GM19463 (cell line): ENCODE data around the gene BCL7C.
"Not testable (repeated sequence)": the region's sequence is repeated elsewhere in the genome, so short reads cannot be mapped to it uniquely, and the experiment has no call there.

Experiments used
- ATAC-seq: cut with Tn5 transposase; IDR thresholded peaks from one replicate; pipeline ENCODE4 v1.9.1; 2021; ENCODE audit warnings: mild to moderate bottlenecking, moderate library complexity; ENCODE audit not compliant: unreplicated experiment

The BCL7C gene

DNA sequence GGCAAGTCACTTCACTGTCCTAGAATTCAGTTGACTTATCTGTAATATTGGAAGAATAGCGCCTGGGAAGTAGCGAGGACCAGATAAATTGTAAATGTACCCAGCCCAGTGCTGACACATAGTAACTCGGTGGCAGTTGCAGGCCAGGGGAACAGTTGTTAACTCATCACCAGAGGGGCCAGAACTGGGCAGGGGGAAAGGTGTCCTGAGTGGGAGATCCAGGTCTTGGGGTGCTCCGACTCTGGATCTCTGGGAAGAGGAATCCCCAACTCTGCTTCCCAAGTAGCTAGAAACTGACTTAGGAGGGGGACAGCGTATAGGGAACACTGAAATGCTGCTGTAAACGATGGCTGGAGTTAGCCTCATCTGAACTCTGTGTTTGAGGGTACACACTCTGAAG is 23.0 kb downstream of the BCL7C start:
- ATAC-seq = no peak

DNA sequence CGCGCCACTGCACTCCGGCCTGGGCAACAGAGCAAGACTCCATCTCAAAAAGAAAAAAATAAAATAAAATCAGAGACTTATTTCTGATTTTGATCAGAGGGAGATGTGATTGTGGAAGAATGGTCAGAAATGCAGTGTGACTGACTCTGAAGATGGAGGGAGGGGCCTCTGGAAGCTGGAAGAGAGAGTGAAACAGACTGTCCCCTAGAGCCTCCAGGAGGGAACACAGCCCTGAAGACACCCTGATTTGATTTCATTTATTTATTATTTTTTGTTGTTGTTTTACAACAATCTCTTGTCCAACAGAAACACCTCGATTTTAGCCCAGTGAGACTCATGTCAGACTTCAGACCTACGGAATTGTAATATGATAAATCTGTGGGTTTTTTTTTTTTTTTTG is 26.1 kb downstream of the BCL7C start:
- ATAC-seq = no peak

DNA sequence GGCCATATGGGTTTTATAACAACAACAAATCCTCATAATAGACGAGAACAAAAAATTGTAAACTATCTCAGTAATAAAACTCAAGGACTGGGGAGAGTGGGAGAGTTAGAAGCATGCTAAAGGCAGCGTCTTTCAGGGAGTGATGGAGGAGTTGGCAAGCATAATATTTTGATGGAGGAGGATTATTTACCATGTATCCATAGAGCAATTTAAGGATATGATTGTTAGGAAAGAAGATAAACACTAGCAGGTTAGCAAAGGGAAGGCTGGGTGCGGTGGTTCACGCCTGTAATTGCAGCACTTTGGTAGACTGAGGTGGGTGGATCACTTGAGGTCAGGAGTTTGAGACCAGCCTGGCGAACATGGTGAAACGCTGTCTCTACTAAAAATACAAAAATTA is 27.8 kb downstream of the BCL7C start:
- no peak for ATAC-seq

DNA sequence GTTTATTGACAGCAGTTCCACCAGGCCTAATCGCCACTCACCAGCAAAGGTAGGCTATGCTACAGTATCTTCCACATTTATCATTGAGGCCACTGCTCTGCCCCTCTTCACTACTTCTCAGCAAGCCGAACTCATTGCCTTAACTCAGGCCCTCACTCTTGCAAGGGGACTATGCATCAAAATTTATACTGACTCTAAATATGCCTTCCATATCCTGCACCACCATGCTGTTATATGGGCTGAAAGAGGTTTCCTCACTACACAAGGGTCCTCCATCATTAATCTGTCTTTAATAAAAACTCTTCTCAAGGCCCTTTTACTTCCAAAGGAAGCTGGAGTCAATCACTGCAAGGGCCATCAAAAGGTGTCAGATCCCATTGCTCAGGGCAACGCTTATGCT is 30.7 kb downstream of the BCL7C start:
- ATAC-seq = not testable (repeated sequence)

DNA sequence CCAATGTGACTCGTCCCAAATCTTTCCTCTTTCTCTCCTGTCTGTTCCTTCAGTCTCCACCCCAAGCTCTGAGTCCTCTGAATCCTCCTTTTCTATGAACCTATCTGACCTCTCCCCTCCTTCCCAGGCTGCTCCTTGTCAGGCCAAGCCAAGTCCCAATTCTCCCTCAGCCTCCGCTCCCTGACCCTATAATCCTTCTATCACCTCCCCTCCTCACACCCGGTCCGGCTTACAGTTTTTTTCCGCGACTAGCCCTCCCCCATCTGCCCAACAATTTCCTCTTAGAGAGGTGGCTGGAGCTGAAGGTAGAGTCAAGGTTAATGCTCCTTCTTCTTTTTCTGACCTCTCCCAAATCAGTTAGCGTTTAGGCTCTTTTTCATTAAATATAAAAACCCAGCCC is 33.1 kb downstream of the BCL7C start:
- ATAC-seq = not testable (repeated sequence)

DNA sequence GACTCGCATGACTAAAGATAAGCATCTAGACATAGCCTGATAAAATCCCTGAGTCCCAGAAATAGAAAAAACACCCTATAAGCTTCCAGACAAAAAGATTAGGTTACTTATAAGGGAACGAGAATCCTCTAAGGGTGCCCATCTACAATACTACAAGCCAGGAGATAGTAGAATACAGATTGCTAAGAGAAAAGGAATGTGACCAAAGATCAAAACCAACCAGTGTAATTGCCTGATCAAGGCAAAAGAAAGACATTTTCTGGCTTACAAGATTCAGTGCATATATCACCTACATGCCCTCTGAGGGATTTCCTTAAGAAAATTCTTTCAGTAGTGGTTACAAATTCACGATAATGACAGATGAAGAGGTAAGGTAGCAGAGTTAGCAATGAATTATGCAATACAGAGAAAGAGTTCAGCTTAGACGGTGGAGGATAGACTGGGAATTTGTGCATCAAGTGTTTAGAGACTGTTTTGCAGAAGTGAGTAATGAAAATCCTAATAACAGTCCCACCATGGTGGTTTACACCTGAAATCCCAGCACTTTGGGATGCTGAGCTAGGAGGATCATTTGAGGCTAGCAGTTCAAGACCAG is 35.0 kb downstream of the BCL7C start:
- ATAC-seq = no peak

DNA sequence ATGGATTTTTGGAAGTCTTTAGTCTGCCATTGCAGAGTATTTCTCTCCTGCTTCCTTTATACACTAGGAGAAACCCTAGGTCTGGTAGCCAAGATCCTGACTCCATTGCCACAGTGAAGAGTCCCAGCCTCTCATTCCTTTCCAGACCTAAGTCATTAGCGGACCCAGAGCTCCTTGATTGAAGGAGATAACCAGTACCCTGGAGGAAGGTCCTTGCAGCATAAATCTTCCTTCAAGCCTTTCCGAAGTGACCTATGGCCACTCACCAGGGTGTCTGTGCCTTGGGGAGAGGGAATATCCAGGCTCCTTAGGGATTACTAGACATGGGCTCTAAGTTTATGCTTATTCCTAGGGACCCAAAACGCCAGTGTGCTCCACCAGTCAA is 35.8 kb downstream of the BCL7C start:
- no peak for ATAC-seq

DNA sequence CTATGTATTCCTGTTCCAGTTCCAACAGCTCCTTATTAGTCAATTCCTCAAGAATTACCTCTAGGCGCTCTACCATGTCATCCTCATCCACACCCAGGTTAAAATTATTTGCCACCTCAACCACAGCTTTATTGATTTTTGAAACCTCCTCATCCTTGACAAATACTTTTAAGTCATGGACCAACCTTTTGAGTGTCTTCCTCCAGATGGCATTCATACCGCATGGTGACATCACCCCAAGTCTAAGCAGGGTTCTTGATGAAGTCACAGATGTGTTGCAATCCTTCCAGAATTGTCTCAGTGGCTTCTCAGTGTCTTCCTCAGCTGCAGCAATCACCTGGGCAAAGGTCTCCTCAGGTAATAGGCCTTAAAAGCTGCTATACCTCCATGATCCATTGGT is 40.1 kb downstream of the BCL7C start:
- no peak for ATAC-seq

DNA sequence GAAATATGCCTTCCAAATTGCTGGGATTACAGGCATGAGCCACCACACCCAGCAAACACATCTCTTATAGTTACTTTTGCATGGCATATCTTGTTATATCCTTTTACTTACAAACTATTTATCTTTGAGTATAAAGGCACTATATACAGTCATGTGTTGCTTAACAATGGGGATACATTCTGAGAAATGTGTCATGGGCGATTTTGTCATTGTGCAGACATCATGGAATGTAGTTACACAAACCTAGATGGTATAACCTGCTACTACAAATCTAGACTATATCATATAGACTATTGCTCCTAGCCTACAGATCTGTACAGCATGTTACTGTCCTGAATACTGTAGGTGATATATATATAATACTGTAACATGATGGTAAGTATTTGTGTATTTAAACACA is 43.6 kb downstream of the BCL7C start:
- no peak for ATAC-seq

DNA sequence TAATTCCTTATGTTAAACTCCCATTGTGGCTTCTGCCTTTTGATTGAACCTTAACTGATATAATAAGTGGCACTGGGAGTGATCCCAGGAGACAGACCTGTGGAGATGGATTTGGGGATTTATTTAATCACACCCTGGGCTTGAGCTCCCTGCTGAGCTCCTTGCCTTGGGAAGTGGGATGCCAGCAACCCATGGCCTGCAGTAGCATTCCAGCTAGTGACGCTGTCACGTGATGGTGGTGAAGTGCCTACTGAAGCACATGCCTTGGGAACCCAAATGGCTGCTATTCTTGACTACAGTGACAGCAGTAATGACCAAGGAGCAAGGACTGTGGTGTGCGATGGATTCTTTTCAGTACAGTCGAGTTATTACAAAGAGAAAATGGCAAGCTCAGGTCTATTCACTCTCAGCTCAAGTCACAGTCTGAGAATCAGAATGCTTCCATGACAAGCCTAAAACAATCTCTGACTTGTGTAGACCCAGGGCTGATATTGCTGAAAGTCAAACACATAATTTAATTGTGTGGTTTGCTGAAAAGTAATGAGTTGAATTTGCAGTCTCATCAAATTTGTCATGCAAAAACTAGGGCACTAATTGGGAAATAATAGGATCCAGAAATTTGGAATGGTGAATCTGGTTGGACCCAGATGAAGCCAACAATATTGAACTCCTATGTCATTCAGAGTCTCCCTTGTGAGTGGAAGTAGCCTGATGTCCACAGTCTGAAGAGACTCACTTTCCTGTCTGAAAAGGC is 47.1 kb downstream of the BCL7C start:
- no peak for ATAC-seq

DNA sequence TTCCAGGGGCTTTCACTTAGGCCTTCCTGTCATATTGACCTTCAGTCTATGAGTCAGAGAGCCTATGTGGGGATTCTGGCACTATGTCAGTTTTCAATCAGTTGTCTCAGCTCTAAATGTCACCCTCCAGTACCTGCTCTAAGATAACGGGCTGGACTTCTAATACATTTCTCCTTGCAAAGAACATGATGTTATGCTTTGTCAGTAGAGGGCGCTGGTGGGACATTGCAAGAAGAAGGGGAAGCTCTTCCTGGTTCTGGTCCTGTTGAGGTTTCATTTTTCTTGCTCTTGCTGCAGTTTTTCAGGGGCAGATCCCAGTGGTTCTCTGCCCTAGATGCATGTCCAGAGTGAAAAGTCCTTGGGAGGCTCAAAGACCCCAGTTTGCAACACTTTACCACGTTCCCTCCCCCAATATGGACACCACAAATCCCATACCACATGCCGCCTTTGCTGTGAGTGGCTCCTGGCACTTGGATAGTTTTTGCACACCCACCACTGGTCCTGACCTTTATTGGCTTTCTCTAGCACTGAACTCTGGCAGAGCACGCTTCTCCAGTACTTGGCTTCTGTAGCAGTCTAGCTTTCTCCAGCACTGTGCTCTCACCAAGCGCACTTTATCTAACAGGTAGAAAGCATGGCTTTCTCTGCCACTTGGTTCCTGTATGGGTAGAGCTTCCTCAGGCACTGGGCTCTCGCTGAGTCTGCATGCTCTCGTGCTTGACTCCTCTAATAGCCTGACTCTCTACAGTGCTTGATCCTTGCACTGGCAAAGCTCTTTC is 49.0 kb downstream of the BCL7C start:
- no peak for ATAC-seq

DNA sequence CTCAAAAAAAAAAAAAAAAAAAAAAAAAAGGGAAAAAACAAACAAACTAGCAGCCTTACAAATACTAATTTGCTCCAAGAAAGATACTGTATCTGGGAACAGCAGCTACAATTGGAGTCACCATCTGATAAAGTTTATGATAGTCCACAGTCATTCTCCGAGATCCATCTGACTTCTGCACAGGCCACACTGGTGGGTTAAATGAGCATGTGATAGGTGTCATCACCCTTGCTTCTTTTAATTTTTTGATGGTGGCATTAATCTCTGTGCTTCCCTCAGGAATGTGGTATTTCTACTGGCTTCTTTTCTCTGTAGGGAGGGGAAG is 49.6 kb downstream of the BCL7C start:
- ATAC-seq = no peak

DNA sequence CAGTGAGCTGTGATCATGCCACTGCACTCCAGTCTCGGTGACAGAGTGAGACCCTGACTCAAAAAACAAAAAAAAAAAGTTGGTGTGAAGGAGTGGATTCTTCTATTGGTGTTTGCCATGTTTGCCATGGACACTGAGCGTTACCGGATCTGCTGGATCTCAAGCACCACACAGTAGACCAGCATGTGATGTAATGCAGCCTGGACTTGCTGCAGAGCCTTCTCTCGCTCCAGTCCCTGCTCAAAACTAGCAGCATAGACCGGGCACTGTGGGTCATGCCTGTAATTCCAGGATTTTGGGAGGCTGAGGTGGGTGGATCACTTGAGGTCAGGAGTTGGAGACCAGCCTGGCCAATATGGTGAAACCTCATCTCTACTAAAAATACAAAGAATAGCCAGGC is 50.4 kb downstream of the BCL7C start:
- ATAC-seq = no peak

DNA sequence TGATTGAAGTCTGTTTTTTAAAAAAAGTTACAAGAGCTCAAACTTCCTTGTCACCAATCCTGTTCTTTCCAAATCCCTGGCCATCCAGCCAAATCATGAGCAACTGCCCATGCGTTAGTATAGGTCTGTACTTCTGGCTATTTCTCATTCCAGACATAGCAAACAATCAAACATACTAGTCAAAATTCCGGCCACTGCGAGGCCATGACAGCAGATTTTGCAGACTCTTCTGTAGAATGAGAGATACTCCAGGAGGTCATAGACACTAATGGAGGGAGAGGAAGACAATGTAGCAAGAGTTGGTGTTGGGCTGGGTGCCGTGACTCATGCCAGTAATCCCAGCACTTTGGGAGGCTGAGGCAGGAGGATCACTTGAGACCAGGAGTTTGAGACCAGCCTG is 50.9 kb downstream of the BCL7C start:
- no peak for ATAC-seq

DNA sequence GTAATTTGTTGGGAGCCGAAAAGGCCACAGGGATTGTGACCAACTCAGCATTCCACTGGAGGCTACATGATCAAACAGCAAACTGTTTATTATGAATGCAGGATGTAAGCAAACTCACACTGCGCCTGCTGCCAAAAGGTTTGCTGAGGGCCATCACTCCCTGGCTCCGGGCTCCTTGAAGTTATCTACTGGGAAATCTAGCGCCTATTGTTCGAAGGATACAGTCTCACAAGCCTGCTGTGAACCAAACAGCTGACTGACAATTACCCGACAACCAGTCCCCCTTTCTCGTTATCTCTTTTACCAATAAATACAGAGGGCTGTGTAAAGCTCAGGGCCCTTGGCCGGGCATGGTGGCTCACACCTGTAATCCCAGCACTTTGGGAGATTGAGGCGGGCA is 52.5 kb downstream of the BCL7C start:
- no peak for ATAC-seq

DNA sequence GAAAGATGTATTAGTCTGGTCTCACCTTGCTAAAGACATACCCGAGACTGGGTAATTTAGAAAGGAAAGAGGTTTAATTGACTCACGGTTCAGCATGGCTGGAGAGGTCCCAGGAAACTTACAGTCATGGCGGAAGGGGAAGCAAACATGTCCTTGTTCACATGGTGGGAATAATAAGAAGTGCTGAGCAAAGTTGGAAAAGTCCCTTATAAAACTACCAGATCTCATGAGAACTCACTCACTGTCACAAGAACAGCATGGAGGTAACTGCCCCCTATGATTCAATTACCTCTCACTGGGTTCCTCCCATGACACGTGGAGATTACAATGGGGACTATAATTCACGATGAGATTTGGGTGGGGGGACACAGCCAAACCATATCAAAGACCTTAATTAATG is 53.3 kb downstream of the BCL7C start:
- ATAC-seq = no peak

DNA sequence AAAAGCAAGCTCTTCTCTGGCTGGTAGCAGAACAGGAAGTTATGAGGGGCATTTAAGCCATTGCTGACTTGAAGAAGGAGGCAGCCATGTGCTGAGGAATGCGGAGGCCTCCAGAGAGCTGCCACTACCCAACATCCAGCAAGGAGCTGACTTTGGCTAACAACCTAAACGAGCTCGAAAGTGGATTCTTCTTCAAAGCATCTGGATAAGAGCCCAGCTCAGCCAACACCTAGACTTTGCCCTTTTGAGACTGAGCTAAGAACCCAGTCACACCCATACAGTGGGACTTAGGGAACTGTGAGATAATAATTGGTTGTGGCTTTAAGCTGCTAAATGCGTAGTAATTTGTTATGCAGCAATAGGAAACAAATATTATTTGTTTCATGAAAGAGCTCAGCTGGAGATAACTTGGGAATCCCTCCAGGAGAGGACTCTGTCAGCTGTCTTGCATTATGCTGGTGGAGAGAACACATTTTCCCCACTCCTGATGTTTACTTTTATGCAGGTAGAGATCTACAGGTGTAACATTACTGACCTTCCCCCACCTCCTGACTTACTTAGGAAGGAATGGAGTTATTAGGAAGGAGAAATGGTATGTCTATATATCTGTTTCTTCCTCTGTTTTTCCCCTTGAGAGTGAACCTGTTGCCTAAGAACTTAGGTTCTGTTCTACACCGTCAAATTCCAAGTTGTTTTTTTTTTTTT is 54.2 kb downstream of the BCL7C start:
- no peak for ATAC-seq

DNA sequence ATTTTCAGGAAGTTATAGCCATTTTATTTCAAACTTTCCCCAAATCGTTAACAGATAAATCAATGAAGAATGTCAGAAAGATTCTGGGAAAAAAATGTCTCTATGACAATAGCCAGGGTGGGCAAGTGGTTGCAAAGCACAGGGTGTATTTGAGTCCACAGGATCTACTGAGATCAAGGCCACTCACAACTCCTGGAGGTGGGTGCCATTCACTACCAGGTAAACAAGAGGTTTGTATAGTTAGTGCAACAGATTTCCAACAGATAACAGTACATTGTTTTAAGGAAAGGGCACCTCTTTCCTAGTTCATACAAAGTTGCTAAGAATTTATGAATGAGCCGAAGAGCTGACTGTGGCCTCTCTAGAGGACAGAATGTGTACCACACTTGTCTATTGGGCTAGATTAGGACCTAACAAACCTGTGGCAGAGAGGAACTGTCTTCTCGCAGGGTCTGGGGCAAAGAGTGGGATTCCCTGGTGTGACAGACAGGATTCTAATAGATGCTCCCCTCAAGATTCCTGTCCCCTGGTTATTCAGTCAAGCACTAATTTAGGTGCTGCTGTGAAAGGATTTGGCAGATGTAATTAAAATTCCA is 54.9 kb downstream of the BCL7C start:
- ATAC-seq = no peak

DNA sequence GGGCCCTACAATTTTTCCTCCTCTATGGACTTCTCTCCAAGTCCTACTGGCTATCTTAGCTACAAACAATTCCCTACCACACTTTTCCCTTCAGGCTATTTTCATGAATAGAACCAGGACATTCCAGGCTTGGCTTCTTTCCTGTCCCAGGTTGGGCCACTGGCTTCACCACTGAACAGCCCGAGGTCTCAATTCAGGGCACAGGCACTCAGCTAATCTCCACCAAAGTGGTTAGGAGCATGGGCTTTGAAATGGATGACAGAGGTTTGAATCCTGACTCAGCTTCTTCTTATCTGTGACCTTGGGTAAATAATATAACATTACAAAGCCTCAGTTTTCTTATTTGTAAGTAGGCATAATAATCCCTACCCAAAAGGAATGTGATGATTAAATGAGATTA is 56.0 kb downstream of the BCL7C start:
- ATAC-seq = no peak
